K562 (cell line): ENCODE results near the gene B3GAT3. TPM values are rescaled to one million over a fixed set of nuclear protein-coding genes. Genes with fewer than 3 reads are reported as not detected.

Source experiments
- CCAR2 ChIP-seq: fragments of 200-400 bp; formaldehyde crosslinking; IDR thresholded peaks from 2 replicates; pipeline ENCODE4 v1.6.1; 2017; ENCODE audit warnings: mild to moderate bottlenecking, low read depth, low read length
- ERF ChIP-seq: fragments of 450-650 bp; formaldehyde crosslinking; IDR thresholded peaks from 2 replicates; pipeline ENCODE4 v1.4.0; 2020; ENCODE audit warnings: mild to moderate bottlenecking, mixed read lengths
- GTF2E2 ChIP-seq: fragments of 200-800 bp; sonication (Bioruptor generic); IDR thresholded peaks from 2 replicates; pipeline ENCODE4 v1.6.1; 2016; ENCODE audit warnings: missing genetic modification characterization, missing compliant biosample characterization
- HNRNPLL ChIP-seq: fragments of 200-400 bp; formaldehyde crosslinking; IDR thresholded peaks from 2 replicates; pipeline ENCODE4 v1.6.1; 2017; ENCODE audit warnings: low read length, low read depth, mild to moderate bottlenecking; ENCODE audit not compliant: poor library complexity, severe bottlenecking
- KHSRP ChIP-seq: fragments of 450-650 bp; IDR thresholded peaks from 2 replicates; pipeline ENCODE4 v1.6.1; 2017
- PTTG1 ChIP-seq: fragments of 450-650 bp; IDR thresholded peaks from 2 replicates; pipeline ENCODE4 v1.6.1; 2016; ENCODE audit warnings: low read depth, mild to moderate bottlenecking, missing genetic modification characterization, missing compliant biosample characterization
- REST ChIP-seq, 2 experiments: fragments of 450-650 bp; formaldehyde crosslinking in 1 of 2; IDR thresholded peaks; 2 replicates each; pipeline versions ENCODE4 v1.4.0 to v1.6.1; 2014 to 2020; ENCODE audit warnings: mild to moderate bottlenecking in 2 of 2, borderline replicate concordance in 1 of 2, low read depth in 1 of 2
- SIN3A ChIP-seq, 2 experiments: fragments of 150-350 bp in 1 of 2; IDR thresholded peaks; 2 replicates each; pipeline ENCODE4 v1.6.1; 2011 to 2016; ENCODE audit warnings: borderline replicate concordance in 2 of 2, low read depth in 2 of 2, low read length in 2 of 2, mild to moderate bottlenecking in 2 of 2, moderate library complexity in 2 of 2; ENCODE audit not compliant: control insufficient read depth in 1 of 2
- SMAD3 ChIP-seq: fragments of 450-650 bp; formaldehyde crosslinking; conservative IDR thresholded peaks from 2 replicates; pipeline ENCODE4 v1.4.0; 2020; ENCODE audit warnings: mild to moderate bottlenecking
- SMARCC2 ChIP-seq: fragments of 450-650 bp; IDR thresholded peaks from 2 replicates; pipeline ENCODE4 v1.6.1; 2017; ENCODE audit warnings: antibody characterized with exemption, moderate library complexity, mild to moderate bottlenecking, low read depth
- SNRNP70 ChIP-seq: fragments of 200-400 bp; formaldehyde crosslinking; optimal IDR thresholded peaks from 2 replicates; pipeline ENCODE3; 2017; ENCODE audit warnings: low read depth, low read length
- TSHZ1 ChIP-seq: fragments of 250-450 bp; sonication (Bioruptor Pico); IDR thresholded peaks from 2 replicates; pipeline ENCODE4 v1.4.0; 2020; ENCODE audit warnings: mild to moderate bottlenecking, moderate library complexity
- ZNF445 ChIP-seq: fragments of 250-450 bp; sonication (Bioruptor Pico); IDR thresholded peaks from 2 replicates; pipeline ENCODE4 v1.4.0; 2020; ENCODE audit warnings: low read depth, mild to moderate bottlenecking, moderate library complexity
- polyA plus RNA-seq, 8 experiments: library from polyadenylated mRNA; depleted of rRNA in 4 of 8; stranded (reverse) in 5 of 8; unstranded in 3 of 8; fragments of >200 nt; fragmentation: Nextera tagmentation in 2 of 8; fragmentation: Illumina TruSeq in 1 of 8; extraction: Ambion mirVana in 2 of 8; extraction: Trizol in 1 of 8; gene quantifications; 2 replicates each; pipeline versions ENCODE4 v1.2.1 to v1.2.3, GENCODE V29; 2011 to 2014; ENCODE audit warnings: inconsistent platforms in 1 of 8, missing spikeins in 1 of 8
- total RNA-seq, 7 experiments: library from RNA; depleted of rRNA in 6 of 7; stranded (reverse); fragments of >200 nt in 6 of 7; fragmentation: Illumina TruSeq in 2 of 7; extraction: Trizol in 2 of 7; gene quantifications; 2 replicates each; pipeline versions ENCODE4 v1.2.1 to v1.2.3, GENCODE V29; 2011 to 2021; ENCODE audit warnings: low replicate concordance in 1 of 7
- TF ChIP-seq, protein P1 (sequence below): fragments of 250-450 bp; sonication (Bioruptor Pico); IDR thresholded peaks from 2 replicates; pipeline ENCODE4 v1.8.0; 2022; ENCODE audit warnings: moderate library complexity, mild to moderate bottlenecking, inconsistent platforms

B3GAT3 gene
- total and polyA plus RNA-seq, 9 of the 15 experiments (the other 6 are each of a cell fraction or from before 2014, with no cell fraction given): 0.30 to 64.0 (median 21.4) TPM

DNA sequence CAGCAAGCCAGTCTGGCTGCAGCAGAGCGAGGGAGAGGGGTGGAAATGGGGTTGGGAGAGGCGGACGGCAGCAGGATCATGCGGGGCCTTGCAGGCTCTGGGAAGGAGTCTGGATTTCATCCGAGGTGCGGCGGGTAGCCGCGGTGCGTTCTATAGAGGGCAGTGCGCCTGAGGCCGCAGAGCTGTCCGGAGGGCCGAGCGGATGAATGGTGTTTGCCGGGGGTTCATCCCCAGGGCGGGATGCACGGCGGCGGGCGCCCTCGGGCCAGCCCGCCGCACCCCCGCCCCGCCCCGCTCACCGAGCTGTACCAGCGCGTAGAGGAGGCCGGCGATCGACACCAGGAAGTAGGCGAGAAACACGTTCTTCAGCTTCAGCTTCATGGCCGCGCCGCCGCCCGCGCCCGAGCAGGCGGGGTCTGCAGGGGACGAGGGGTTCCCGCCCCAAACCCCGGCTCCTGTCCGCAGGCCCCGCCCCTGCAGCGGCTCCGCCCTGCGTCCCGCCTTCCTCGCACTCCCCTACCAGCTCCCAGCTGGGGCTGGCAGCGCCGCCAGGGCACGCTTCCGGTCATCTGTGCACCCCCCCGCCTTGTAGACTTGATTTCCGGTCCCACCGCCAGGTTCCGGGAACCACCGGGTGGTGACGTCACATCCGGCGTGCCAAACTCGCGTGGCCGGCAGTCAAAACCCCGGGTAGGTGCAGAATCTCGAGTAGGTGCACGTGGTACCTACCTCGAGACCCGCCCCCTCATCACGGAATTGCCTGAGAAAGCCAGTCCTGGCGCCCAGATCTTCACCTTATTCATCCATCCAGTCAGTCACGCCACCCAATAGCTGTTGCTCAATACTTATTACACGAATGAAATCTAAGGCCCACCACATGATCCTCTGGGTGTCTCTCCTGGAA, at the start of gene B3GAT3 (continued):
- TF ChIP-seq TSHZ1 (CRISPR knock-in tag) (no peak), SNRNP70 (no peak), ERF (no peak), SIN3A (IDR thresholded peaks at IDR 0.05; ENCODE audit: borderline replicate concordance in 2 of 2, control insufficient read depth in 1 of 2, low read depth in 2 of 2, low read length in 2 of 2) (peak; percentile 96), CCAR2 (no peak), SMARCC2 (no peak; the same call in 1 of the 2 replicates), HNRNPLL (peak; percentile 48), REST (IDR thresholded peaks at IDR 0.05; ENCODE audit: borderline replicate concordance) (peak; percentile 40), REST (CRISPR knock-in tag; IDR thresholded peaks at IDR 0.05; ENCODE audit: low read depth) (peak; percentile 75), KHSRP (peak; percentile 88), GTF2E2 (tag) (no peak), PTTG1 (tag) (no peak), ZNF445 (CRISPR knock-in tag) (no peak), SMAD3 (CRISPR knock-in tag) (no peak)
- TF ChIP-seq, protein P1, sequence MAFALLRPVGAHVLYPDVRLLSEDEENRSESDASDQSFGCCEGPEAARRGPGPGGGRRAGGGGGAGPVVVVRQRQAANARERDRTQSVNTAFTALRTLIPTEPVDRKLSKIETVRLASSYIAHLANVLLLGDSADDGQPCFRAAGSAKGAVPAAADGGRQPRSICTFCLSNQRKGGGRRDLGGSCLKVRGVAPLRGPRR (CRISPR knock-in tag): 0 out of 2 replicates have a peak, but pooled peaks have one; percentile 17
